Naive thymus-derived CD4-positive, alpha-beta T cell (primary cell): ENCODE data around the gene MAP2K5. TPM values are rescaled to one million over a fixed set of nuclear protein-coding genes. Genes with fewer than 3 reads are reported as not detected.

Source experiments
- ATAC-seq: fragments of 150-1000 bp; cut with Tn5 transposase; 2 replicates; pipeline ENCODE4 v1.10.0; 2021; ENCODE audit warnings: mild to moderate bottlenecking, moderate library complexity
- CTCF ChIA-PET: fragments of 350-600 bp; sonication (Branson Sonifier 250); formaldehyde crosslinking; loops from one replicate; lab custom pipeline; 2021; ENCODE audit warnings: antibody characterized with exemption; lab: Charles Lee
- POLR2A ChIA-PET: fragments of 350-600 bp; sonication (Branson Sonifier 250); formaldehyde crosslinking; loops from one replicate; lab custom pipeline; 2021; ENCODE audit warnings: antibody characterized with exemption, inconsistent platforms; lab: Charles Lee
- DNase-seq, 9 donors: peaks; one replicate each; pipeline versions ENCODE4 v3.0.0 to v3.0.0-alpha.2; 2020 to 2022; ENCODE audit warnings: mixed read lengths in 1 of 9
- H3K27ac ChIP-seq: one replicate; pipeline ENCODE4 v1.7.0; 2013; ENCODE audit warnings: mild to moderate bottlenecking, low read depth, low read length, moderate library complexity
- H3K27me3 ChIP-seq, 2 donors: one replicate each; pipeline ENCODE4 v1.7.0; 2013; ENCODE audit warnings: low read length in 2 of 2, mild to moderate bottlenecking in 2 of 2, moderate library complexity in 2 of 2; ENCODE audit not compliant: control insufficient read depth in 2 of 2, insufficient read depth in 2 of 2
- H3K36me3 ChIP-seq, 3 experiments: 1 replicate in 2 of 3; 2 replicates in 1 of 3; pipeline ENCODE4 v1.7.0; 2013; ENCODE audit warnings: low read length in 3 of 3, mild to moderate bottlenecking in 3 of 3, moderate library complexity in 1 of 3; ENCODE audit not compliant: insufficient read depth in 3 of 3, control insufficient read depth in 2 of 3
- H3K4me1 ChIP-seq, 2 donors: one replicate each; pipeline ENCODE4 v1.7.0; 2013; ENCODE audit warnings: low read length in 2 of 2, mild to moderate bottlenecking in 2 of 2, moderate library complexity in 1 of 2; ENCODE audit not compliant: control insufficient read depth in 2 of 2, insufficient read depth in 2 of 2
- H3K4me3 ChIP-seq: 2 replicates; pipeline ENCODE4 v1.7.0; 2013; ENCODE audit warnings: mild to moderate bottlenecking, low read length
- H3K9me3 ChIP-seq, 3 experiments: 1 replicate in 2 of 3; 2 replicates in 1 of 3; pipeline ENCODE4 v1.7.0; 2013; ENCODE audit warnings: low read length in 3 of 3; ENCODE audit not compliant: control insufficient read depth in 2 of 3
- H3K27ac Mint-ChIP-seq, 9 donors: one replicate each; pipeline ENCODE4 v1.8.0; 2020 to 2022; ENCODE audit warnings: mixed read lengths in 9 of 9, mild to moderate bottlenecking in 8 of 9, moderate library complexity in 5 of 9, inconsistent platforms in 2 of 9
- H3K27me3 Mint-ChIP-seq, 5 donors: one replicate each; pipeline ENCODE4 v1.8.0; 2021 to 2022; ENCODE audit warnings: mixed read lengths in 5 of 5, mild to moderate bottlenecking in 1 of 5
- H3K36me3 Mint-ChIP-seq, 5 donors: one replicate each; pipeline ENCODE4 v1.8.0; 2020 to 2022; ENCODE audit warnings: mixed read lengths in 5 of 5, mild to moderate bottlenecking in 3 of 5, inconsistent platforms in 1 of 5
- H3K4me1 Mint-ChIP-seq, 7 donors: one replicate each; pipeline ENCODE4 v1.8.0; 2020 to 2022; ENCODE audit warnings: mixed read lengths in 7 of 7, mild to moderate bottlenecking in 3 of 7, inconsistent platforms in 1 of 7
- H3K4me3 Mint-ChIP-seq, 10 donors: one replicate each; pipeline ENCODE4 v1.8.0; 2020 to 2022; ENCODE audit warnings: mild to moderate bottlenecking in 10 of 10, mixed read lengths in 10 of 10, moderate library complexity in 6 of 10, inconsistent platforms in 2 of 10
- H3K9me3 Mint-ChIP-seq, 11 donors: one replicate each; pipeline ENCODE4 v1.8.0; 2020 to 2022; ENCODE audit warnings: mixed read lengths in 11 of 11, mild to moderate bottlenecking in 4 of 11, inconsistent platforms in 1 of 11, moderate library complexity in 1 of 11
- intact Hi-C, 2 donors: fragments of 100-400 bp; cut with micrococcal nuclease; formaldehyde crosslinking; loops; one replicate each; pipeline ENCODE4 v1.15.1; 2023
- polyA plus RNA-seq, 2 donors: library from polyadenylated mRNA; unstranded; fragments of 300-500 nt; fragmentation: Illumina TruSeq; gene quantifications; one replicate each; pipeline ENCODE4 v1.2.3, GENCODE V29; 2021
- total RNA-seq, 6 experiments: library from RNA in 5 of 6; stranded (reverse) in 5 of 6; gene quantifications; 1 replicate in 5 of 6; 2 replicates in 1 of 6; pipeline ENCODE4 v1.2.3 and lab custom pipeline; 2021 to 2026

The MAP2K5 gene
- total and polyA plus RNA-seq, 7 experiments from 2014 or later, result 22.7 to 43.4 (median 33.9) TPM

- Mint-ChIP-seq H3K4me3 (peak overlapping the region; percentile 76 to 92 (median 84)), H3K4me1 (peaks cover 27 to 74% (median 46%) of the 10 kb centered on the region in 7 donors), H3K27ac (peak overlapping the region in 1 of 9 donors; percentile 48), H3K27me3 (peaks cover 47 to 89% (median 56%) of the 10 kb centered on the region in 5 donors), H3K36me3 (peaks cover 0 to 3% (median 0%) of the 10 kb centered on the region in 5 donors), H3K9me3 (peaks cover 0 to 3% (median 0%) of the 10 kb centered on the region in 11 donors)
- ChIA-PET CTCF (interaction anchor here (1.2 kb wide), 1 partner anchor 333 kb away, joined by 8 read pairs; no protein-coding TSS in a partner anchor), POLR2A (no interaction called here)
- Histone ChIP-seq H3K27me3 (peaks cover 5 to 29% of the 10 kb centered on the region in 2 donors), H3K9me3 (no peaks in the 10 kb centered on the region), H3K4me1 (peaks cover 34 to 43% of the 10 kb centered on the region in 2 donors), H3K4me3 (peak overlapping the region; percentile 59), H3K27ac (no peak overlapping the region), H3K36me3 (no peaks in the 10 kb centered on the region)
- intact Hi-C loops, result loop anchor here (5.0 to 10.0 kb wide), 4 partner anchors 72 to 779 kb away; partner anchors contain the start of gene SMAD3 (in 1 of the 2)
- DNase-seq (peak in 4 of 9 donors; percentile 34 to 54 (median 45)), ATAC-seq (peak; percentile 51)
These were observed 291.4 kb downstream of the MAP2K5 start for GRCh38 chr15:67833710-67834511.

- Mint-ChIP-seq H3K36me3 (no peaks in the 10 kb centered on the region), H3K4me3 (peak overlapping the region; percentile 76 to 92 (median 84)), H3K27me3 (peaks cover 47 to 85% (median 51%) of the 10 kb centered on the region in 5 donors), H3K9me3 (peaks cover 0 to 4% (median 0%) of the 10 kb centered on the region in 11 donors), H3K4me1 (peaks cover 22 to 75% (median 40%) of the 10 kb centered on the region in 7 donors), H3K27ac (peak overlapping the region in 1 of 9 donors; percentile 12)
- ChIA-PET CTCF (interaction anchor here (0.5 to 4.0 kb wide), 4 partner anchors 333 to 888 kb away, joined by 5 to 56 read pairs (median 7); no protein-coding TSS in a partner anchor), POLR2A (no interaction called here)
- Histone ChIP-seq H3K36me3 (no peaks in the 10 kb centered on the region), H3K27ac (no peak overlapping the region), H3K4me1 (peaks cover 37 to 39% of the 10 kb centered on the region in 2 donors), H3K9me3 (no peaks in the 10 kb centered on the region), H3K4me3 (peak overlapping the region; percentile 63), H3K27me3 (peaks cover 0 to 29% of the 10 kb centered on the region in 2 donors)
- DNase-seq (peak in 1 of 9 donors; percentile 15), ATAC-seq (no peak)
- intact Hi-C loops, result loop anchor here (5.0 to 10.0 kb wide), 6 partner anchors 52 to 1132 kb away; partner anchors contain the start of genes SMAD6 (in 2 of the 2) and SMAD3 (in 1 of the 2)
These were observed 292.2 kb downstream of the MAP2K5 start for GRCh38 chr15:67834581-67835296.

GRCh38 chr15:67835297-67836133 is 293.0 kb downstream of the MAP2K5 start:
- intact Hi-C loops, result loop anchor here (1.0 to 10.0 kb wide), 8 partner anchors 52 to 1133 kb away; partner anchors contain the start of genes SMAD6 (in 2 of the 2) and SMAD3 (in 1 of the 2)
- Mint-ChIP-seq H3K27me3 (peaks cover 42 to 83% (median 44%) of the 10 kb centered on the region in 5 donors), H3K27ac (peak overlapping the region in 3 of 9 donors; percentile 12 to 37 (median 13)), H3K9me3 (peaks cover 0 to 9% (median 0%) of the 10 kb centered on the region in 11 donors), H3K36me3 (no peaks in the 10 kb centered on the region), H3K4me3 (peak overlapping the region; percentile 76 to 92 (median 84)), H3K4me1 (peaks cover 22 to 73% (median 41%) of the 10 kb centered on the region in 7 donors)
- Histone ChIP-seq H3K4me3 (peak overlapping the region; percentile 63), H3K9me3 (no peaks in the 10 kb centered on the region), H3K36me3 (peaks cover 0 to 3% (median 0%) of the 10 kb centered on the region in 3 experiments), H3K27me3 (peaks cover 0 to 24% of the 10 kb centered on the region in 2 donors), H3K27ac (no peak overlapping the region), H3K4me1 (peaks cover 35 to 37% of the 10 kb centered on the region in 2 donors)
- peak in 1 of 9 donors; percentile 36 for DNase-seq
- ATAC-seq, result no peak
- POLR2A ChIA-PET, result interaction anchor here (0.6 to 1.6 kb wide), 3 partner anchors 77 to 378 kb away, joined by 3 to 12 read pairs (median 3); no protein-coding TSS in a partner anchor
- CTCF ChIA-PET, result interaction anchor here (0.5 to 4.0 kb wide), 10 partner anchors 53 to 889 kb away, joined by 3 to 56 read pairs (median 6); no protein-coding TSS in a partner anchor

- intact Hi-C loops, result loop anchor here (1.0 to 10.0 kb wide), 8 partner anchors 53 to 1134 kb away; partner anchors contain the start of genes SMAD6 (in 2 of the 2) and SMAD3 (in 1 of the 2)
- Mint-ChIP-seq H3K4me1 (peaks cover 26 to 74% (median 43%) of the 10 kb centered on the region in 7 donors), H3K4me3 (peak overlapping the region; percentile 76 to 92 (median 84)), H3K9me3 (peaks cover 0 to 9% (median 0%) of the 10 kb centered on the region in 11 donors), H3K36me3 (no peaks in the 10 kb centered on the region), H3K27ac (peak overlapping the region in 3 of 9 donors; percentile 13 to 68 (median 68)), H3K27me3 (peaks cover 36 to 77% (median 39%) of the 10 kb centered on the region in 5 donors)
- CTCF ChIA-PET, result interaction anchor here (0.6 to 4.0 kb wide), 9 partner anchors 54 to 889 kb away, joined by 3 to 56 read pairs (median 6); no protein-coding TSS in a partner anchor
- peaks cover 0 to 23% of the 10 kb centered on the region in 2 donors for H3K27me3 ChIP-seq
- DNase-seq (no peak), ATAC-seq (no peak)
- H3K27ac ChIP-seq, result no peak overlapping the region
- peaks cover 35 to 37% of the 10 kb centered on the region in 2 donors for H3K4me1 ChIP-seq
- peaks cover 0 to 3% (median 0%) of the 10 kb centered on the region in 3 experiments for H3K36me3 ChIP-seq
- no peaks in the 10 kb centered on the region for H3K9me3 ChIP-seq
- peak overlapping the region; percentile 63 for H3K4me3 ChIP-seq
- POLR2A ChIA-PET, result interaction anchor here (0.6 to 1.6 kb wide), 3 partner anchors 78 to 379 kb away, joined by 3 to 12 read pairs (median 3); no protein-coding TSS in a partner anchor
These were observed 293.6 kb downstream of the MAP2K5 start for GRCh38 chr15:67836134-67836455.

- H3K4me3 ChIP-seq, result peak overlapping the region; percentile 63
- H3K9me3 ChIP-seq, result no peaks in the 10 kb centered on the region
- Mint-ChIP-seq H3K4me1 (peaks cover 29 to 74% (median 46%) of the 10 kb centered on the region in 7 donors), H3K4me3 (peak overlapping the region in 9 of 10 donors; percentile 76 to 92 (median 85)), H3K9me3 (peaks cover 0 to 9% (median 0%) of the 10 kb centered on the region in 11 donors), H3K36me3 (no peaks in the 10 kb centered on the region), H3K27ac (peak overlapping the region in 5 of 9 donors; percentile 48 to 84 (median 68)), H3K27me3 (peaks cover 32 to 74% (median 35%) of the 10 kb centered on the region in 5 donors)
- no peak overlapping the region for H3K27ac ChIP-seq
- ATAC-seq (no peak), DNase-seq (peak in 7 of 9 donors; percentile 39 to 64 (median 55))
- H3K4me1 ChIP-seq, result peaks cover 35 to 37% of the 10 kb centered on the region in 2 donors
- ChIA-PET CTCF (interaction anchor here (0.6 to 4.0 kb wide), 10 partner anchors 54 to 890 kb away, joined by 3 to 56 read pairs (median 6); no protein-coding TSS in a partner anchor), POLR2A (interaction anchor here (0.6 to 1.6 kb wide), 3 partner anchors 78 to 379 kb away, joined by 3 to 12 read pairs (median 3); no protein-coding TSS in a partner anchor)
- H3K27me3 ChIP-seq, result peaks cover 0 to 23% of the 10 kb centered on the region in 2 donors
- intact Hi-C loops, result loop anchor here (1.0 to 10.0 kb wide), 8 partner anchors 53 to 1134 kb away; partner anchors contain the start of genes SMAD6 (in 2 of the 2) and SMAD3 (in 1 of the 2)
- peaks cover 0 to 3% (median 0%) of the 10 kb centered on the region in 3 experiments for H3K36me3 ChIP-seq
These were observed 294.0 kb downstream of the MAP2K5 start for GRCh38 chr15:67836477-67836876.
